Measurements from ENCODE around the gene GSTK1.

The GSTK1 gene

GRCh38 chr7:143290293-143290692 is 27.1 kb downstream of the GSTK1 start:
- no peak for TF ChIP-seq CTCF (conservative IDR thresholded peaks at IDR 0.05; ENCODE audit: low read depth, low read length)
- no peak for DNase-seq (ENCODE audit: low read depth)
- H3K4me3 ChIP-seq (ENCODE audit: low read depth, low read length): no peak overlapping the region

DNA sequence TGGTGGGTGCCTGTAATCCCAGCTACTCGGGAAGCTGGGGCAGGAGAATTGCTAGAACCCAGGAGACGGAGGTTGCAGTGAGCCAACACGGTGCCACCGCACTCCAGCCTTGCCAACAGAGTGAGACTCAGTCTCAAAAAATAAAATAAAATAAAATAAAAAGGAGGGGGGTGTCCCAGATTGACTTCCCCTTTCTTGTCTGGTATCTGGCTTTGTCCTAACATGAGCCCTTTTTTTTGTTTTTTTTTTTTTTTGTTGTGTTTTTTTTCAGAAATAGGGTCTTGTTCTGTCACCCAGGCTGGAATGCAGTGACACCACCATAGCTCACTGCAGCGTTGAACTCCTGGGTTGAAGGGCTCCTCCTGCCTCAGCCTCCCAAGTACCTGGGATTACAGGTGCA is 29.6 kb downstream of the GSTK1 start:
- no peak for TF ChIP-seq CTCF (conservative IDR thresholded peaks at IDR 0.05; ENCODE audit: low read depth, low read length)
- H3K4me3 ChIP-seq (ENCODE audit: low read depth, low read length): no peak overlapping the region
- no peak for DNase-seq (ENCODE audit: low read depth)

- TF ChIP-seq CTCF (conservative IDR thresholded peaks at IDR 0.05; ENCODE audit: low read depth, low read length): no peak
- DNase-seq (ENCODE audit: low read depth): peak; percentile 72
- H3K4me3 ChIP-seq (ENCODE audit: low read depth, low read length): no peak overlapping the region
Measured at GRCh38 chr7:143295870-143296269, 32.6 kb downstream of the GSTK1 start.

- TF ChIP-seq CTCF (conservative IDR thresholded peaks at IDR 0.05; ENCODE audit: low read depth, low read length): no peak
- DNase-seq (ENCODE audit: low read depth): no peak
- no peak overlapping the region for H3K4me3 ChIP-seq (ENCODE audit: low read depth, low read length)
Measured at GRCh38 chr7:143296686-143297085, 33.4 kb downstream of the GSTK1 start.

DNA sequence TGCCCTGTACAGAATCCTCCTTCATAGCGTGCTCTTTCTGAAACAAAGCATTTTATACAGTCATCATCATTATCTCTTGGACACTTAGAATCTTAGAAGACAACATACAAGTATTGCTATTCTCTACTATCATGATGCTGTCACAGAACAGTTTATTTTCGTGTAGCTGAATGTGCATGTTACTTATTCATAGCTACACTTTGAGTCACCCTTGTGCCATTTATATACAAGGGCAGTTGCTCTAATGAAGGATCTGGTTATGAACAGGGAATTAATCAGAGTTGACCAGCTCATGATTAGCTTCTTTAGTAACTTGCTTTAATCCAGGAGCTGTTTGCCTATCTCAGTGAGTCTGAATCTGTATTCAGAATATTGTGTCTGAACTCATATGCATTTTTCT is 36.1 kb downstream of the GSTK1 start:
- TF ChIP-seq CTCF (conservative IDR thresholded peaks at IDR 0.05; ENCODE audit: low read depth, low read length): no peak

GRCh38 chr7:143299840-143300239 is 36.6 kb downstream of the GSTK1 start:
- TF ChIP-seq CTCF (conservative IDR thresholded peaks at IDR 0.05; ENCODE audit: low read depth, low read length): peak; percentile 78
- H3K4me3 ChIP-seq (ENCODE audit: low read depth, low read length): no peak overlapping the region
- DNase-seq (ENCODE audit: low read depth): peak; percentile 45

More for the DNA sequence above, 36.1 kb downstream of the GSTK1 start:
- no peak overlapping the region for H3K4me3 ChIP-seq (ENCODE audit: low read depth, low read length)
- DNase-seq (ENCODE audit: low read depth): no peak

Data from choroid plexus epithelial cell (primary cell).